Prostate gland (tissue), 2 donors: ENCODE data around the gene SLC25A29. TPM values are rescaled to one million over a fixed set of nuclear protein-coding genes. Genes with fewer than 3 reads are reported as not detected.
"Not testable (repeated sequence)": the region's sequence is repeated elsewhere in the genome, so short reads cannot be mapped to it uniquely, and the experiment has no call there.

Source experiments
- DNase-seq: peaks from one replicate; pipeline ENCODE4 v3.0.0-alpha.2; 2019; ENCODE audit warnings: low spot score
- H3K27ac ChIP-seq, 2 donors: fragments of 200-600 bp; sonication (generic); 2 replicates each; pipeline ENCODE4 v1.5.1; 2017 to 2019
- H3K27me3 ChIP-seq: fragments of 200-600 bp; sonication (generic); replicated peaks from 2 replicates; pipeline ENCODE4 v1.5.1; 2019; ENCODE audit not compliant: insufficient read depth
- H3K36me3 ChIP-seq, 2 donors: fragments of 200-600 bp; sonication (generic); 1 replicate in 1 of 2; 2 replicates in 1 of 2; pipeline versions ENCODE4 v1.5.1 to v1.8.1; 2017 to 2019
- H3K4me1 ChIP-seq: fragments of 200-600 bp; sonication (generic); replicated peaks from 2 replicates; pipeline ENCODE4 v1.5.1; 2019
- H3K4me3 ChIP-seq, 2 donors: fragments of 200-600 bp; sonication (generic); 2 replicates each; pipeline ENCODE4 v1.5.1; 2017 to 2019
- H3K9me3 ChIP-seq: fragments of 200-600 bp; sonication (generic); 2 replicates; pipeline ENCODE4 v1.5.1; 2017
- POLR2A ChIP-seq: fragments of 450-650 bp; IDR thresholded peaks from one replicate; pipeline ENCODE4 v1.6.1; 2016; ENCODE audit warnings: antibody characterized with exemption, mild to moderate bottlenecking
- POLR2AphosphoS5 ChIP-seq: sonication (generic); formaldehyde crosslinking; IDR thresholded peaks from one replicate; pipeline ENCODE4 v1.6.1; 2017; ENCODE audit warnings: antibody characterized with exemption
- WGBS: methylation state at CpG from one replicate; pipeline ENCODE4 v1.1.5; 2018; 5-methylcytosine and 5-hydroxymethylcytosine counted together
- intact Hi-C: fragments of 100-400 bp; cut with DNase I; formaldehyde crosslinking; loops from one replicate; pipeline ENCODE4 v1.14.2; 2022
- total RNA-seq, 2 donors: library from RNA; depleted of rRNA; stranded (reverse); fragments of >200 nt; gene quantifications; one replicate each; pipeline ENCODE4 v1.1.0, GENCODE V29; 2016
- TF ChIP-seq, protein P1 (sequence below), 4 experiments: fragments of 200-600 bp in 2 of 4; fragments of 450-650 bp in 2 of 4; sonication (generic) in 2 of 4; IDR thresholded peaks; 1 replicate in 3 of 4; 2 replicates in 1 of 4; pipeline ENCODE4 v1.5.1; 2016 to 2019; ENCODE audit warnings: antibody characterized with exemption in 4 of 4, mild to moderate bottlenecking in 2 of 4, moderate library complexity in 2 of 4

Gene SLC25A29
- total RNA-seq, 2 donors from 2014 or later = 147 to 169 TPM

DNA sequence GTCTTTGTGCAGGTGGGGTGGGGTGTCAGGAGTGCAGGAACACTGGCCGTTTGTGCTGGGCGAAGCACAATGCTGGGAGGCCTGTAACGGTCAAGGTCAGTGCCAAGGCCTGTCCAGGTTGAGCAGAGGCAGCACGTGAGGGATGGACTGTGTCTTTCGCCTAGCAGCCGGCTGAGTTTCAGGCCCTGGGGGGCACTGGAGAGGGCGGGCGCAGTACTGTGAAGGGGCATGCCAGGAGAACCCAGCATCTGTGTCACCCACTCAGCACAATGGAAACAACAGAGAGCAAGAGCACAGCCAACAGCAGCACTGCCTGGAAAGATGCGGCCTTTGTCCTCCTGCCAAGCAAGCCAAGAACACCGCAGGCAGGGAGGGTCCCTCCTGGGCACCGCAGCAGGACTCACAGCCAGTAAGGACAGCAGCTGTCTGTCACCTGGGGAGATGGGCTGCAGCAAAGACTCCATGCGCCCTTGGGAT, 42.0 kb upstream of the SLC25A29 start:
- Histone ChIP-seq H3K27me3 (no peaks in the 10 kb centered on the region), H3K9me3 (no peaks in the 10 kb centered on the region), H3K4me3 (no peak overlapping the region), H3K4me1 (no peaks in the 10 kb centered on the region), H3K36me3 (peaks cover 0 to 6% of the 10 kb centered on the region in 2 donors), H3K27ac (no peak overlapping the region)
- intact Hi-C loops = no loop called here
- 92% methylated on average over 12 of the region's 12 CpGs for WGBS
- no peak for DNase-seq
- no peak for TF ChIP-seq POLR2A
- TF ChIP-seq, protein P1, sequence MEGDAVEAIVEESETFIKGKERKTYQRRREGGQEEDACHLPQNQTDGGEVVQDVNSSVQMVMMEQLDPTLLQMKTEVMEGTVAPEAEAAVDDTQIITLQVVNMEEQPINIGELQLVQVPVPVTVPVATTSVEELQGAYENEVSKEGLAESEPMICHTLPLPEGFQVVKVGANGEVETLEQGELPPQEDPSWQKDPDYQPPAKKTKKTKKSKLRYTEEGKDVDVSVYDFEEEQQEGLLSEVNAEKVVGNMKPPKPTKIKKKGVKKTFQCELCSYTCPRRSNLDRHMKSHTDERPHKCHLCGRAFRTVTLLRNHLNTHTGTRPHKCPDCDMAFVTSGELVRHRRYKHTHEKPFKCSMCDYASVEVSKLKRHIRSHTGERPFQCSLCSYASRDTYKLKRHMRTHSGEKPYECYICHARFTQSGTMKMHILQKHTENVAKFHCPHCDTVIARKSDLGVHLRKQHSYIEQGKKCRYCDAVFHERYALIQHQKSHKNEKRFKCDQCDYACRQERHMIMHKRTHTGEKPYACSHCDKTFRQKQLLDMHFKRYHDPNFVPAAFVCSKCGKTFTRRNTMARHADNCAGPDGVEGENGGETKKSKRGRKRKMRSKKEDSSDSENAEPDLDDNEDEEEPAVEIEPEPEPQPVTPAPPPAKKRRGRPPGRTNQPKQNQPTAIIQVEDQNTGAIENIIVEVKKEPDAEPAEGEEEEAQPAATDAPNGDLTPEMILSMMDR (IDR thresholded peaks at IDR 0.05) = no peak
- no peak for TF ChIP-seq POLR2AphosphoS5

DNA sequence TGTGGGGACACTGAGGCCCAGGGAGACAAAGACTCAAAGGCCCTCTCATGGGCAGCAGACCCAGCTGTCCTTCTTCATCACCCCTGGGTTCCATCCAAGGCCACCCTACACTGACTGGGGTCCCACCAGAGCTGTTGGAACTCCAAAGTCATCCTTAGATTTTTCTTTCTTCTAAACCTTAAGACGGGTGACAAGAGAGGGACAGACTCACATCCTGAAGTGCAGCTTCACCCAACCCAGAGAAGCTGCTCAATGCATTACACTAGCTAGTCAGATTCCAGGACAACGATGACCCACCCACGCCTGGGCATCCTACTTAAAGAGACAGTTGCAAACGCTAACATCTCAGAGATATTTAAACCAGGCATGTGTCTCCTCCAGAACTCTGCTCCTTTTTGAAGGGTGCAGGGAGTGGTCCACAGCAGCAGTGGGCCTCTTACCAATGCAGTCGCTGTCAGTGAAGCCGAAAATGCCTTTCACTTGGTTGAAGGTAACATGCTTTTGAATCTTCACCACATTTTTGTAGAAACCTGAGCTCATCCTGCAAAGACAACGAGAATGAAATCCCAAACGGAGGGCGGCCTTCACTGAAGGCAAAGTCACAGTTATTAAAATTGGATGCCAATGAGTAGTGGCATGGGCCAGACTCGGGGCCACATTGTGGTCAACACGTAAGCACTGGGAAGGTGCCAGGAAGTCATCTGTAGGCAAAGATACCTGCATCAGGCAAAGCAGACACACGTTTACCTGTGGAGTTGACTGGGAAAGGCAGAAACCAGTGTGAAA, 40.3 kb upstream of the SLC25A29 start:
- no peak for DNase-seq
- intact Hi-C loops = no loop called here
- Histone ChIP-seq H3K9me3 (no peaks in the 10 kb centered on the region), H3K4me3 (no peak overlapping the region), H3K27ac (no peak overlapping the region), H3K4me1 (no peaks in the 10 kb centered on the region), H3K27me3 (no peaks in the 10 kb centered on the region), H3K36me3 (peaks cover 0 to 6% of the 10 kb centered on the region in 2 donors)
- WGBS = 94% methylated on average over 12 of the region's 12 CpGs
- TF ChIP-seq, protein P1 (IDR thresholded peaks at IDR 0.05) = no peak
- no peak for TF ChIP-seq POLR2AphosphoS5
- TF ChIP-seq POLR2A = no peak

DNA sequence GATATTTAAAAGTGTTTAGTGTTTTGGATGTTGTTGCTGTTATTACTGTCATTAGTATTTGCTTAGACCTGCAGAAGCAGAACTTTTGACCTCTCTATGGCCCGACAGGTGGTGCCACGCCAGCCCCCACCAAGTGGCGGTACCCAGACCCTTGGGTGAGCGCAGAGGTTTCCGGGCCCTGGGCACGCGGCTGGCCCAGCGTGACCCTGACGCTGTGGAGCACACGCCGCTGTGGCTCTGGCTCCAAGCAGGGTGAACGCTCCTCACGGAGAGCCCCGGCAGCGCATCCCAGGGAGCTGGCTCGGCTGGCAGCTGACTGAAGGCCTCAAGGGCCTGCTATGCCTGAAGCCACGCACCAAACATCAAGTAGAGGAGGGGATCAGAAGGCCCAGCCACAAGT, 39.5 kb upstream of the SLC25A29 start:
- intact Hi-C loops = no loop called here
- WGBS = 94% methylated on average over 17 of the region's 17 CpGs
- H3K36me3 ChIP-seq = peaks cover 0 to 4% of the 10 kb centered on the region in 2 donors

DNA sequence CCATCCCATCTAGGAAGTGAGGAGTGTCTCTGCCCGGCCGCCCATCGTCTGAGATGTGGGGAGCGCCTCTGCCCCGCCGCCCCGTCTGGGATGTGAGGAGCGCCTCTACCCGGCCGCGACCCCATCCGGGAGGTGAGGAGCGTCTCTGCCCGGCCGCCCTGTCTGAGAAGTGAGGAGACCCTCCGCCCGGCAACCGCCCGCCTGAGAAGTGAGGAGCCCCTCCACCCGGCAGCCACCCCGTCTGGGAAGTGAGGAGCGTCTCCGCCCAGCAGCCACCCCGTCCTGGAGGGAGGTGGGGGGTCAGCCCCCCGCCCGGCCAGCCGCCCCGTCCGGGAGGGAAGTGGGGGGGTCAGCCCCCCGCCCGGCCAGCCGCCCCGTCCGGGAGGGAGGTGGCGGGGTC, 38.4 kb upstream of the SLC25A29 start:
- H3K36me3 ChIP-seq, DNase-seq, H3K27ac ChIP-seq, H3K27me3 ChIP-seq, H3K4me1 ChIP-seq, H3K4me3 ChIP-seq, H3K9me3 ChIP-seq, intact Hi-C loops: not testable (repeated sequence)
- WGBS = 67% methylated on average over 3 of the region's 35 CpGs

More for the DNA sequence above, 39.5 kb upstream of the SLC25A29 start:
- H3K27me3 ChIP-seq = no peaks in the 10 kb centered on the region
- H3K9me3 ChIP-seq = no peaks in the 10 kb centered on the region
- no peak overlapping the region for H3K27ac ChIP-seq
- H3K4me1 ChIP-seq = no peaks in the 10 kb centered on the region
- DNase-seq = no peak
- TF ChIP-seq POLR2AphosphoS5 (no peak), POLR2A (no peak)
- TF ChIP-seq, protein P1 (IDR thresholded peaks at IDR 0.05) = no peak
- H3K4me3 ChIP-seq = no peak overlapping the region

DNA sequence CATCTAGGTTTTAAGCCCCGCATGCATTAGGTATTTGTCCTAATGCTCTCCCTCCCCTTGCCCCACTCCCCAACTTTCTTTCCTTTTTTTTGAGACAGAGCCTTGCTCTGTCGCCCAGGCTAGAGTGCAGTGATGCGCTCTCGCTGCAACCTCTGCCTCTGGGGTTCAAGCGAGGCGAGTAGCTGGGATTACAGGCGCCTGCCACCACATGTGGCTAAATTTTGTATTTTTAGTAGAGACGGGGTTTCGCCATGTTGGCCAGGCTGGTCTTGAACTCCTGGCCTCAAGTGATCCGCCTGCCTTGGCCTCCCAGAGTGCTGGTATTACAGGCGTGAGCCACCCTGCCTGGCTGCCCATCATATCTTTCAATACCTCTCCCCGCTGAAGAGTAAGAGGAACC, 36.6 kb upstream of the SLC25A29 start:
- WGBS = 96% methylated on average over 12 of the region's 12 CpGs
- H3K36me3 ChIP-seq, intact Hi-C loops, H3K4me1 ChIP-seq, H3K4me3 ChIP-seq, H3K9me3 ChIP-seq, H3K27ac ChIP-seq, DNase-seq, H3K27me3 ChIP-seq: not testable (repeated sequence)

DNA sequence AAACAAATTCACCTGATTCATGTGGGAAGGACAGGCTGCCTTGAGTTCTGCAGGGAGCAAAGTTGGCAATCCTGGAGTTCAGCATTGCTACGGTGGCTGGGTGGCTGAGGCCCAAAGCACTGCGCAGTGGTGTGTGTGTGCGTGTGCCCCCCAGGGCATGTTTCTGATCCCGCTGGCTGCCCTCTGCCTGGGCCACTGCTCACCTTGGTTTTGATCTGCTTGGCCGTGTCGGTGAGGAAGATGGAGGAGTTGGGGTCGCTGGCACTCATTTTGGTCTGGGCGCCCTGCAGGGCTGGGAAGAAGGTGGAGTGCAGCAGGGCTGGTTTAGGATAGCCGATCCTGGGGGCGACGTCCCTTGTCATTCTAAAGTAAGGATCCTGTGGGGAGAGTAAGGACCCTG, 36.0 kb upstream of the SLC25A29 start:
- intact Hi-C loops = no loop called here
- TF ChIP-seq POLR2AphosphoS5 (no peak), POLR2A (no peak)
- TF ChIP-seq, protein P1 (IDR thresholded peaks at IDR 0.05) = no peak
- no peak overlapping the region for H3K4me3 ChIP-seq
- no peaks in the 10 kb centered on the region for H3K9me3 ChIP-seq
- H3K27ac ChIP-seq = no peak overlapping the region
- no peaks in the 10 kb centered on the region for H3K27me3 ChIP-seq
- no peak for DNase-seq
- WGBS = 95% methylated on average over 11 of the region's 11 CpGs
- H3K36me3 ChIP-seq = peaks cover 0 to 3% of the 10 kb centered on the region in 2 donors
- no peaks in the 10 kb centered on the region for H3K4me1 ChIP-seq
